ENCODE data around the gene HSD11B1L.

HSD11B1L gene

DNA sequence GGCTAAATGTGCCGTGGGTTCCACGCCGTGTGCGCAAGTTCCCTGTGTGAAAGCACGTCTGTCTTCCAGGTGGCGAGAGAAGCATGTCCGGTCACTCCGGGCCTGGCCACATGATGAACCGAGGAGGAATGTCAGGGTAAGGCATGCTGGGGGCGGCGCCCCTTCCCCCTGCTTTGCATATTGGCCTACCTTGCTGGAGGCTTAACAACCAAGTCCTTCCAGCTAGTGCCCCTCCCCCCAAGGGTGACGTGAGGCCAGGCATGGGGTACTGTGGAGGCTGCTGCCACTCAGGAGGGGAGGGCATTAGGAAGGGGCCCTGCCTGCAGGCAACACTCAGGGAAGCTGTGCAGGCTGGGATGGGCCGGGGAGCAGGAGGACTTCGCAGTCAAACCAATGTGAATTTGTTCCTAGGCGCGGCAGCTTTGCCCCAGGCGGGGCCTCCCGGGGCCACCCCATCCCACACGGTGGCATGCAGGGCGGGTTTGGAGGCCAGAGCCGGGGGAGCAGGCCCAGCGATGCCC is 13.0 kb upstream of the HSD11B1L start:
- no peak for DNase-seq

DNA sequence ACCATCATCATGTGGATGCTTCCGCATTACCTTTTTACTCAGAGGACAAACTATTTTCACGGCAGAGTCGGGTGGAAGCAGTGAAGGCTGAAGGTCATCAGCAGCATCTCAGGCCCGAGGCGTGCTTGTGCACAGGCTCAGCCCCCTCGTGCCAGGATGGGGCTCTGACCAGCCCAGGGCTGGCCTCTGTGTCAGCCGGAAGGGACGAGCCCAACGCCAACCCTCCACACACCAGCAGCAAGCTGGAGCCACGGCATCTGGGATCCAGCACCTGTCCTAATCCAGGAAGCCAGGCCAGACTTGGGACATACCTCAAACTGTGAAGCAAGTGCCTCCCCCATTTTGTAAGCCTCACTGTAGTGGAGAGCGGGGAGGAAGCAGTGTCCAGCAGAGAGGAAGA is 11.6 kb upstream of the HSD11B1L start:
- no peak for DNase-seq

DNA sequence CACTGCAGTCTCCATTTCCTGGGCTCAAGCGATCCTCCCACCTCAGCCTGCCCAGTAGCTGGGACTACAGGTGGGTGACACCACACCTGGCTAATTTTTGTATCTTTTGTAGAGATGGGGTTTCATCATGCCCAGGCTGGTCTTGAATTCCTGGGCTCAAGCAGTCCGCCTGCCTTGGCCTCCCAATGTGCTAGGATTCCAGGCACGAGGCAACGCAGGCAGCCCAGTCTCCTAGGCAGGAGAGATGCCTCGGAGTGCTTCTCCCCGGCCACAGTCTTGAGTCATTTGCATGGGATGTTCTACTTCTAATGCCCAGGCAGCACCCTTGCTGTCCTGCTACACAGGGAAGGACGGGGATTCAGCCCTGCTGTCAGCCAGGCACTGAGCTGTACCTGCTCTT is 9.2 kb upstream of the HSD11B1L start:
- DNase-seq = no peak

DNA sequence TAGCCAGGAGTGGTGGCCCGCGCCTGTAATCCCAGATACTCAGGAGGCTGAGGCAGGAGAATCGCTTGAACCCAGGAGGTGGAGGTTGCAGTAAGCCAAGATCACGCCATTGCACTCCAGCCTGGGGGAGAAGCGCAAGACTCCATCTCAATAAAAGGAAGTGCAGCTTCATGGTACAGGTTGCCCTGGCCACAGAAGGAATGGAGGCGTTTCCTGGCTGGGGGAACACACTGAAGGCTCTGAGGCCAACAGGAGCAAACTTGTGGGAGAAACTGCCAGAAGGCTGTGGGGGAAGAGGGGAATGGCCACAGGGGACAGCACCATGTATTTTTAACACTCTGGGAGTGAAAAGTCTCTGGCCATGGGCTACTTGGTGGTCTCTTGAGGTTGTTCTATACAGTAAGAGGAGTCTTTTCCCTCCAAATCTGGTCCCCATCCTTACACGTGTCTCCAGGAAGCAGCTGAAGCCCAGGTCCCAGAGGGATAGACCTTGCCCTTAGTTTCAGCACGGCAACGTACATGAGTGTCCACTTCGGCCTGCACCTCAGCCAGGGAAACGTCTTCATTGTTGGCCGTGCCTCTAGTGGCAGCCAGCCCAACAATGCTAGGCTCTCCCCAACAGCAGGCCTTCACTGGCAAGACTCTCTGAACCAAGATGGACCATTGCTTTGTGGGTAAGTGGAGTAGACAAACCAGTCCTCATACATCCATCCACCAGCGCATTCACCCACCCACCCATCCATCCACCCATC is 7.9 kb upstream of the HSD11B1L start:
- DNase-seq = no peak

DNA sequence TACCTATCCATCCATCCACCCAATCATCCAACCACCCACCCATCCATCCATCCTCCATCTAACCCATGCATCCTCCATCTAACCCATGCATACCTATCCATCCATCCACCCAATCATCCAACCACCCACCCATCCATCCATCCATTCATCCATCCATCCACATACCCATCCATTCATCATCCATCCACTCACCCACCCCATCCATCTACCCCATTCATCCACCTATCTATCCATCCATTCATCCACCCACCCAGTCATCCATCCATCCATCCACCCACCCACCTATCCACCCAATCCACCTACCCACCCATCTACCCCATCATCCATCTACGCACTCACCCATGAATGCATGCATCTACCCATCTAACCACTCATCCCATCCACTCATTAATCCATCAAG is 7.1 kb upstream of the HSD11B1L start:
- no peak for DNase-seq

DNA sequence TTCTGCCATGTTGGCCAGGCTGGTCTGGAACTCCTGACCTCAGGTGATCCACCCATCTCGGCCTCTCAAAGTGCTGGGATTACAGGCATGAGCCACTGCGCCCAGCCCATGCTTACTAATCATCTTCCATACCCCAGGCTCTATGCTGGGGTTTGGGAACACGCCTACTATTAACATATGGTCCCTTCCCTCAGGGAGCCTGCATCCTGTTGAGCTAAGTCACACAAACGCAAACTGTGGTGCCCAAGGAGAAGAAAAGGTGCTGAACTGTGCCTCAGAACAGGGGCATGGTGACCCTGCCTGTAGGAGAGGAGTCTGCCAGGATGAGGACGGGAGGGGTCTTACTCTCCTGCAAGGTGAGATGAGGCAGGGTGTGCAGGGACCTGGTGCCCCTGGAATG is 6.1 kb upstream of the HSD11B1L start:
- no peak for DNase-seq

DNA sequence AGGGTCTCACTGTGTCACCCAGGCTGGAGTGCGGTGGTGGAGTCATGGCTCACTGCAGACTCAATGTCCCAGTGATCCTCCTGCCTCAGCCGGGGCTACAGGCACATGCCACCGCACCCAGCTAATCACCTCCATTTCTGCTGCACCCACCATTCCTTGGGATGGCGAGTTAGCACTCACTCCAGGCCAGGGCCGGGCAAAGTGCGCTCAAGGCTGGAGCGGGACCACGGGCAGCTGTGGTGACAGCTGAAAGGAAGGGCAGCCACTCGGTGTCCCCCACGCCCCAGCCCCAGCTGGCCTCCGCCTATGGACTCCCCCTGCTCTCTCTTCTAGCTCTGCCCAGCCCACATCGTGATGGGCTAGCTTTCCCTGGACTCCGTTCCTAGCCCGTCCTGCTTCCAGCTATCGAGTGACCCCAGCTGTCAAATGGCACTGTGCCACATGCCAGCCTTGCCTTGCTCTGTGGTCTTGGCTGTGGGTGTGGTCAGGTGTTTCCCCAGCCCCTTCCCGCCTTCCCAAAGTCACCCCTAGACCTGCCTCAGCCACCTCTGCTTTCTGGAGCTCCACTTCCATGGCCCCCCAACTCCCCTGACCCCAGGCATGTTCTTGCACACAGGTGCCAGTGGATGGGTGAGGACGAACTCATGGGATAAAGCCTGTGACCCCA is 4.6 kb upstream of the HSD11B1L start:
- no peak for DNase-seq

DNA sequence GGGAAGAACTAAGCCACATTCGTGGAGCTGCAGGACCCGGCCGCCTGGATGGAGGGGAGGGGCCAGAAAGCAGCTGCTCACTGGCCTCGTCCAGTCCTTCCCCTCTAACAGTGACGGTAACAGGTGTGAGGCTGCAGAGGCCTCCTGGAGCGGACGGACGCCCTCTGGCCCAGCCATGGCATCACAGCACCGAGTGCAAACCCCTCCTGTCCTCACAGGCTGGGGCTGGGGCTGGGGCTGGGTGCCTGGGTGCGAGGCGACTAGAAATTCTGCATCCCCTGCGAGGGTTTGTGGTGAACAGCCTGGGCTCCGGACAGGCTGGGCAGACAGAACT is 4.1 kb upstream of the HSD11B1L start:
- no peak for DNase-seq

DNA sequence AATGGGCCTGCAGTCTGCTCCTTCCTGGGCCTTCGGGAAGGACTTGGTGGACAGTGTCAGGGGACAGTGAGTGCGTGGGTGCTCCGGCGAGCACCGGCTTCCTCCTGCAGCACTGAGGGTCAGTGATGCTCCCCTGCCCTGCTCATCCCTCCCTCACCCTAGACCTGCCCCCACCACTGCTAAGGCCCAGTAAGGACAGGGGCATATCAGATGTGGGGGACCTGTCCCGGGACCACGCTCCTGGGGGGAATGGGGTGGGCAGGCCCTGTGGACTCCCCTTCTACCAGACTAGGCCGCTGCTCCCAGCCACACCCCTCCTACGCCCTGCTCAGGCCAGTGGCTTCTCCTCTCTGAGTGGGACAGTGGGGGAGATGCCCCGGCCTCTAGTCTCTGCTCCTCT is 3.7 kb upstream of the HSD11B1L start:
- DNase-seq = no peak

DNA sequence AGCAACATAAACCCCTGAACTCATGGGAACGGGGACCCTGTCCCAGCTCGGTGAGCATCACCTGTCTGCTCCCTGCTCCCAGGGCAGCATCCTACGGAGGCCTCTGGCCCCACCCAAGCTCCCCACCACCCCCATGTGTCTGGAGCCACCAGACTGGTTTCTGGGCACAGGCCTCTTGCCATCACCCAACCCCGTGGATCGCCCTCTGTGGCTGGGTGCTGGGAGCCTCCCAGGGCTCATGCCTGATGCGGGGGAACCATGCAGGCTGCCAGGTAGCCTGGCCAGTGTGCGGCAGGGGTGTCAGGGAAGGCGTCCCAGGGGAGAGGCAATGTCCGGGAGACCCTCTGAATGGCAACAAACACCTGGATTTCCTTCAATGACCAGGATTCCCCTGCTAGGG is 3.2 kb upstream of the HSD11B1L start:
- no peak for DNase-seq

DNA sequence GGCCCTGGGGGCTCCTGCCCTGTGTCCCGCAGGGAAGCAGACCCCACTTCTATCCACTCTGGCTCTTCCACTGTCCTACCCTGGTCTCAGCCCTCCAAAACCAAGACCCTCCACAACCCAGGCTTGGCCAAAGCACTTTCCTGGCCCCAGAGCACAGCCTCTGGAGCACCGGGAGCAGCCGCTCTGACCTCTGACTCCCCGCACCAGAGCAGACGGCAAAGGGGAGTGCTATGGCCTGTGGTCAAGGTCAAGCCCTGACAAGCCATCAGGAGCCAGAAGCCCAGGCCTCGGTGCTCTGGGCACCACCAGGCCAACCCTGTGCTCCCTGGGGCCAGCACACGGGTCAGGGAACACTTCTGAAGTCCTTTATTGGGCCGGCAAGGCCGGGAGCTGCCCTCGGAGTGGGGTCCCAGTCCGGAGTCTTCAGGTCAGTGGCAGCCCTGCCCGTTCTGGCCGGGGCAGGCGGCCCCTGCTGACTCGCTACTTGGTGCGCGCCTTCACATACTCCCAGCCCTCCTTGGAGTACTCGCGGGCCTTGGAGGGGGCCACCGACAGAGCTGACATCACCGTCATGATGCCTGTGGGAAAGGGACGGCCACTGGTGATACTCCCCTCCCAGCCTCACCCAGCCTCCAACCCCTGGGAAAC is 2.6 kb upstream of the HSD11B1L start:
- no peak for DNase-seq

DNA sequence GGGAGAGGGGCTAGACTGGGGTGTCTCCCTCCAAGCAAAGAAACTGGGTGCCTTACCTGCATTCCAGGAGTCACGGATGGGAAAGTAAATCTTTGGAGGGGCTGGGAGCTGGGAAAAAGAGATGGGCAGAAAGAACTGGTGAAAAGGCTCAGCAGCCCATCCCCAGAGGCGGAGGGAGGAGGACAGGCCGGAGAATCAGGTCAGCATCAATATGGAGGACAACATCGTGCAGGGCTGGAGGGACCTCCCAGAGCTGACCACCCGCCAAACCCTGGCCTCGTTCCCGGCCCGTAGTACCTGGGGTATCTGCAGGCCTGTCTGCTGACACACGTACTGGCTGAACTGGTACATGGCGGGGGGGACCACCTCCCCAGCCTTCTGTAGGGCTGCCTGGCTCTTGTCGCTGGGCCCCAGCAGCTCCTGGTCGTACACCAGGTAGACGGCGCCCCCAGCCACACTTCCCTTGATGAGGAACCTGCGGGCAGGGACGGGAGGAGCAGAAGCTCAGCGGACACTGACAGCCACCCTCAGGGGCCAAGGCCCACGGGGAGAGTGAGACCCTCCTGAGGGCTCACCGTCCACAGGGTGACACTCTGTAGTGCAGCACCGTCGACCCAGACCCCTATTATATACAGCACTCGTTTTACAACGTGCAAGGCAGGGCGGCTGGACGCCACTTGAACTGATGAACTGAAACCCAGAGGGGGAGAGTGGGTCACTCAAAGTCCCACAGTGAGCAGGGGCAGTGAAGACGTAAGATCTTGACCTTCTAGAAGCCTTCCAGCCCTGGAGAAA is 1.3 kb upstream of the HSD11B1L start:
- no peak for DNase-seq

DNA sequence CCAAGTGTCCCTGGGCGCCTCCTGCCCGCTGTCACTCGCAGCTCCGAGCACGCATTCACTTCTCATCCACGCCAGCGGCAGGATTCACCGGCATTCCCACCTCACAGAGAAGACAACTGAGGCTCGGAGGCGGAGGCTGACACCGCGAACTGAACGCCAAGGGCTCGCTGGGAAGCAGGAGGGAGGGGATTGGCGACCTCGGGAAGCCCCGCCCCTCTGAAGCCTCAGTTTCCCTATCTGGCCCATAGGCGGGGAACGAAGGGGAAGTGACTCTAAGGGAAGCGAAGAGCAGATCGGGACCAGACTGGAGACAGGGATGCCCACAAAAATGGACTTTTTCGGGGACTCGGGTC is 767 bp upstream of the HSD11B1L start:
- DNase-seq = peak; percentile 31

DNA sequence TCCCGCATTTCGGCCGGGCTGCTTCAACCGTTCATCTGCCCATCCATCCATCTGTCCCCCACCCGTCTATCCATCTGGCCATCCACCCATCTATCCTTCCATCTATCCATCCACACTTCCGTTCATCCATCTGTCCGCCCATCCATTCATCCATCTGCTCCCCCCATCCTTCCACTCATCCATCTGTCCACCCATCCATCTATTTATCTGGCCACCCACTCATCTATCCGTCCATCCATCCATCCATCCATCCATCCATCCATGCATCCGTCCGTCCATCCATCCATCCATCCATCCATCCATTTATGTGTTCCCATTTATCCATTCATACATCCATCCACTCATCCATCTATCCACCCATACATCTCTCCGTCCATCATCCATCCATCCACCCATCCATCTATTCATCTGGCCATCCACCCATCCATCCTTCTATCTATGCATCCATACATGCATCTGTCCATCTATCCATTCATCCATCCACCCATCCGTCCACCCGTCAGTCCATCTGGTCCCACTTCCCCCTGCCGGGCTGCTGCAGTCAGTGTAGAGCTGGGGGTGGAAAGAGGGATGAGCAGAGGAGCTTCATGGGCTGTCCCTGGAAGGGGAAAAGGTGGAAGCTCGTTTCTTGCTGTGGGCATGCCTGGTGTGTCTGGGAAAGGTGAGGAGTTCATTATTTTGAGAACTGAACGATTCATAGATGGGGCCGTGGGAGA is 722 bp downstream of the HSD11B1L start:
- no peak for DNase-seq

DNA sequence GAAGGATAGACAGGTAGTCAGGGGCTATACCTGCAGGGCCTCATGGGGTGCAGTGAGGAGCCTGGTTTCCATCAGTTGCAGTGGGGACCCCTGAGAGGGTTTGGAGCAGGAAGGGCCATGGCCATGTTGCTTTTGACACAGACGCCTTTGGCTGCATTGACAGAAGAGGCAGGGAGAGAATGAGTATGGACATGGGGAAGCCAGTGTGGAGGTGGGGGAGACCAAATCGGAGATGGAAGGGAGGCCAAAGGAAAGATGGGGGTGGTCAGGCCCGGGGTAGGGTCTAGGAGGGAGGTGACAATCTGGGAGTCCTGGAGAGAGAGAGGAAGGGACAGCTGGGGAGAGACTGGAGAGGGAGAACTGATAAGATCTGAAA is 1.3 kb downstream of the HSD11B1L start:
- no peak for DNase-seq

DNA sequence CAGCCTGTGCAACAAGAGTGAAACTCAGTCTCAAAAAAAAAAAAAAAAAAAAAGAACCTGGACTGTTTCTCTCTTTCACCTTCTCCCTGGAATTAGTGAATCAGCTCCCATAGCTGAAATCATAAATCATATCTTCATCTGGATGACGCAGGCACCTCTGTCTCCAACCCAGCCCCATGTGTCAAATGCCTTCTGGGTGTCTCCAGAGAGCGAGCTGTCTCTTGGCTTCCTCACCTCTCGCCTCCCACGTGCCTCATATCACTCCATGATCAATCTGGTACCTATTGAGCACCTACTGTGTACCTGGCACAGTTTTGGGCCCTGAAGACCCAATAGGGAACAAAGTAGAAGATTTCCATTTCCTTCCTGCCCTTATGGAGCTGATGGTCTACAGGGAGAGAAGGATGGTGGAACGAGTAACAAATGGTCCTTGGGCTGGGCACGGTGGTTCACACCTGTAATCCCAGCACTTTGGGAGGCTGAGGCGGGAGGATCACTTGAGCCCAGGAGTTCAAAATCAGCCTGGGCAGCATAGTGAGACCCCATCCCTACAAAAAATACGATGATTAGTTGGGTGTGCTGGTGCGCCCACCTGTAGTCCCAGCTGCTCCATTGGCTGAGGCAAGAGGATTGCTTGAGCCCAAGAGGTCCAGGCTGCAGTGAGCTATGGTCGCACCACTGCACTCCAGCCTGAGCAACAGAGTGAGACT is 2.5 kb downstream of the HSD11B1L start:
- DNase-seq = no peak

DNA sequence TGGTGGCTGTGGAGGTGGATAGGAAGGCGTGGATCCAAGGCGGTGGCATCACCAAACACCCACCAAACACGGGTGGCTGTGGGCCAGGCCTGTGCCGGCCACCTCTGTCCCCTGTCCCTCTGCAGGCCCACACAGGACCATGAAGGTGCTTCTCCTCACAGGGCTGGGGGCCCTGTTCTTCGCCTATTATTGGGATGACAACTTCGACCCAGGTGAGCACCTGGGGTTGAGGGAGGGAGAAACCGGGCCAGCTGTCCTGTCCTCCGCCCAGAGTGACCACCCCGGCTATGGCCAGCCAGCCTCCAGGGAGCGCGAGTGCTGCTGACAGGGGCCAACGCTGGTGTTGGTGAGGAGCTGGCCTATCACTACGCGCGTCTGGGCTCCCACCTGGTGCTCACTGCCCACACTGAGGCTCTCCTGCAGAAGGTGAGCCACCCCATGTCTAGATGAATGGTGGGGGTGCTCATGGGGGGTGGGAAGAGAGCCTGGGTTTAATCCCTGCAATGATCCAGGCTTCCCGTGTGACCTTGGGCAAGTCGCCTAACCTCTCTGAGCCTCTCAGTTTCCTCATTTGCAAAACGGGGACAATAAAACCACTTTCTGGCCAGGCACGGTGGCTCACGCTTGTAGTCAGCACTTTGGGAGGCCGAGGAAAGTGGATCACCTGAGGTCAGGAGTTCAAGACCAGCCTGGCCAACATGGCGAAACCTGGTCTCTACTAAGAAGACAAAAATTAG is 4.0 kb downstream of the HSD11B1L start:
- no peak for DNase-seq

DNA sequence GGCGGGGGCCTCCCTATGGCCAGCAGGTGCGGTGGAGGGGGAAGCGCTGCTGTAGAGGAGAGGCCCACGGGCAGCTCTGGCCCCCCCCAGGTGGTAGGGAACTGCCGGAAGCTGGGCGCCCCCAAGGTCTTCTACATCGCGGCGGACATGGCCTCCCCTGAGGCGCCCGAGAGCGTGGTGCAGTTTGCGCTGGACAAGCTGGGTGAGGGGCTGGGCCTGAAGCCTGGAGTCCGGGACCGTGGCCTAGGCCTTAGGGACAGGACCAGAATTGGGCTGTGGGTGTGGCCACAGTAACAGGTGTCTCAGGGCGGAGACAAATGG is 5.5 kb downstream of the HSD11B1L start:
- no peak for DNase-seq

DNA sequence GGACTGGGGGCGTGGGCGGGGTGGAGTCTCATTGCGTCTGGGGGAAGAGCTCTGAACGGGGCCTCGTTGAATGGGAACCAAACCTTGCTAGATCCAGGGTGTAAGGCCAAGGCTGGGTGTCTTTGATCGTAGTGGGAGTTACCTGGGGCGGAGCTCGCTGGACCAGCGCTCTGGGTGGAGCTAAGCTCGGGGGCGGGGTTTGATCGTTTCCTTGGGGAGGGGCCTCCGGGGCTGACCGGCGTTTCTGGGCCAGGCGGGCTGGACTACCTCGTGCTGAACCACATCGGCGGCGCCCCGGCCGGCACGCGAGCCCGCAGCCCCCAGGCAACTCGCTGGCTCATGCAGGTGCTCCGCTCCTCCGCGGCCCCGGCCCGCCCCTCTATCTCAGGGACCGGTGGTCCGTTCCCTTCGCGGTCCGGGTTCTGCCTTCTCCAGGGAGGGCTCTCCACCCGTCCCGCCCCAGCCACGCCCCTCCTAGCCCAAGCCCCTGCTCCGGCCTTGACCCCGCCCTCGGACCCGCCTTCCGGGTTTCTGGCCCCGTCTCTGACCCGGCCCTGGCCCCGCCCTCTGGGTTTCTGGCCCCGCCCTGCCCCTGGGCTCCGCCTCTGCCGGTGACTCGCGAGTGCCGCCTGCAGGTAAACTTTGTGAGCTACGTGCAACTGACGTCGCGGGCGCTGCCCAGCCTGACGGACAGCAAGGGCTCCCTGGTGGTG is 6.0 kb downstream of the HSD11B1L start:
- DNase-seq = peak; percentile 99

DNA sequence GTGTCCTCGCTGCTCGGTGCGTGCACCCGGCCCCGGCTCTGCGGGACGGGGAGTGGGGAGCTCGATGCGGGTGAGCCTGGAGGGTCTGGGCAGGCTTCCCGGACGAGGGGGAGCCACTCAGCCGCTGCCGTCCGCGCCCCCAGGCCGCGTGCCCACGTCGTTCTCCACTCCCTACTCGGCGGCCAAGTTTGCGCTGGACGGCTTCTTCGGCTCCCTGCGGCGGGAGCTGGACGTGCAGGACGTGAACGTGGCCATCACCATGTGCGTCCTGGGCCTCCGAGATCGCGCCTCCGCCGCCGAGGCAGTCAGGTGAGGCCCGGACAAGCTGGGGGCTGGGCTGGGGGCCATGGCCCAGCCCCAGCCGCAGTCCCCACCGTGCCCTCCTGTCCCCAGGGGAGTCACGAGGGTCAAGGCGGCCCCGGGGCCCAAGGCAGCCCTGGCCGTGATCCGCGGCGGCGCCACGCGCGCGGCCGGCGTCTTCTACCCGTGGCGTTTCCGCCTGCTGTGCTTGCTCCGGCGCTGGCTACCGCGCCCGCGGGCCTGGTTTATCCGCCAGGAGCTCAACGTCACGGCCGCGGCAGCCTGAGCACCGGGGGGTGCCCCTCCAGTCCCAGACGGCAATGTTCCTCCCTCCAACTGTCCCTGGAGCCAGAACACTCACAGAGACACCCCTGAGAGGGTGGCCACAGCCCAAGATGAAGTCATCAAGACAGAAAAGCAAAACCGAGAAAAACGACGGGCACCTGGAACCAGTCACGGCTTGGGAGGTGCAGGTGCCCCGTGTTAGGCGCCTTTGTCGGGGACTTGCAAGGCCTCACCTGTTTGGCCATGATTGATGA is 6.8 kb downstream of the HSD11B1L start:
- DNase-seq = no peak

All from CD4-positive, alpha-beta T cell treated with Interleukin-17A for 4 hours (primary cell).